ENCODE data around the gene POR.
A peak's percentile ranks its signal among the peaks of the same experiment; 100 is the strongest.

POR gene

DNA sequence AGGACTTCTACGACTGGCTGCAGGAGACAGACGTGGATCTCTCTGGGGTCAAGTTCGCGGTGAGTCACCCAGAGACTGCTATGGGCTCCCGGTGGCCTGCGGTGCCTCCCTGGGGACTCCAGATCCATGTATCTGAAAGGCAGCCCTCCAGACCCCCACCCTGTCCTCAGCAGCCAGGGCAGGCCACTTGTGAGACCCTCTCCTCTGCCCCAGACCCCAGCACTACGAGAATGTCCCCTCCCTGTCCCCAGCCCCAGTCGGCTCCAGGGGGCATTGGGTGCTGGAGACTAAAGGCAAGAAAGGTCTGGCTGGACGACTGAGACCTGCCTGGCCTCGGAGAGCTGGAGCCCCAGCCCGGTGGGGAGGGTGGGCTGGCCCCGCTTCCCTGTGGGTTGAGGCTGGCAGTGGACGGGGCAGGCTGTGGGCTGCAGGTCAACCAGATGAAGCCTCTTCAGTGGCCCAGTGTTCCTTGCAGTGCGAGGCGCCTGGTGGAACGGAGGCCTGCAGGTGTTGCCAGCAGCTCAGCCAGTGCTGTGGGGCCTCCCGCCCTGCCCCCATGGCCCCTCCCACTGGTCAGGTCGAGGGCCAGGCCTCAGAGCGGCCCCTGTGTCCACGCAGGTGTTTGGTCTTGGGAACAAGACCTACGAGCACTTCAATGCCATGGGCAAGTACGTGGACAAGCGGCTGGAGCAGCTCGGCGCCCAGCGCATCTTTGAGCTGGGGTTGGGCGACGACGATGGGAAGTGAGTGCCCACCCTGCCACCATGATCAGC lies 65.7 kb downstream of the POR start:
- no peak for DNase-seq

DNA sequence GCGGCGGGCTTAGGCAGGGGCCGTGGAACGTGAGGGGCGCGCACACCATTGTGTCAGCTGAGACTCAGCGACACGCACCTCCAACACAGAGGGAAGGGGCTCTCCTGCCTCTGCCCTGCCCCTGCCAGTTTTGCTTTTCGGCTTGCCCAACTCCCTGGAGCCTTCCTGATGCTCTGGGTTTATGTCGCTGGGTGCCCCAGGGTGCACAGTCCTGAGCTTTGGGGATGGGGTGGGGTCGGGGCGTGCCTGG lies 66.2 kb downstream of the POR start:
- no peak for DNase-seq

DNA sequence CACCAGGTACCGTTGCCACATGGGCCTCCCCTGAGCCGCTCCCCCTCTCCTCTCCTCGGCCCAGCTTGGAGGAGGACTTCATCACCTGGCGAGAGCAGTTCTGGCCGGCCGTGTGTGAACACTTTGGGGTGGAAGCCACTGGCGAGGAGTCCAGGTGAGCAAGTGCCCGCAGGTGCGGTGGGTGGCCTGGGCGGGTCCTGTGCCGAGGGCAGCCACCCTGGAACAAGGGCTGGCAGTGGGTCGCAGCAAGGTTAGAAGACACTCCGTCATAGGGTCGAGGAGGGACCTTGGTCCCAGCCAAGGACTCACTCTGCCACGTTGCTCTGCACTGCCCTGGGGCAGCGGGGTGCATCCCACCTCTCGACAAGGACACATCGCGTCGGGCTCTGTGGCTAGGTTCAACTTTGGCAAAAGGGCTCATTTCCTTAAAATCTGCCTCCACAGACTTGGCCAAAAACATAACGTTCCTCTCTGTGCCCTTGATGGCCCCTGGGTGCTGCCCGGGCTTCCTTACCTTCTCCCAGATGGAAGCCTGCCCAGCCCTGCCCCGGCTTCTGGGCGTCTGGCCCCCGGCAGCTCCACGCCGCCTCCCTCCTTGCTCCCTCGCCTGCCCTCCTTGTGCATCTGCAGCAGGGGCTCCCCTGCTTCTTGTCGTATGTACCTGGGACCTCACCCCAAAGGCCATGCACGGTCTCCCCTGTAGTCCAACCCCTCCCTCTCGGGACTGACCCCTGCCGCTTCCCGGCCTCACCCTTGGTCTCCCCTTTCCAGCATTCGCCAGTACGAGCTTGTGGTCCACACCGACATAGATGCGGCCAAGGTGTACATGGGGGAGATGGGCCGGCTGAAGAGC lies 66.7 kb downstream of the POR start:
- DNase-seq, result no peak

DNA sequence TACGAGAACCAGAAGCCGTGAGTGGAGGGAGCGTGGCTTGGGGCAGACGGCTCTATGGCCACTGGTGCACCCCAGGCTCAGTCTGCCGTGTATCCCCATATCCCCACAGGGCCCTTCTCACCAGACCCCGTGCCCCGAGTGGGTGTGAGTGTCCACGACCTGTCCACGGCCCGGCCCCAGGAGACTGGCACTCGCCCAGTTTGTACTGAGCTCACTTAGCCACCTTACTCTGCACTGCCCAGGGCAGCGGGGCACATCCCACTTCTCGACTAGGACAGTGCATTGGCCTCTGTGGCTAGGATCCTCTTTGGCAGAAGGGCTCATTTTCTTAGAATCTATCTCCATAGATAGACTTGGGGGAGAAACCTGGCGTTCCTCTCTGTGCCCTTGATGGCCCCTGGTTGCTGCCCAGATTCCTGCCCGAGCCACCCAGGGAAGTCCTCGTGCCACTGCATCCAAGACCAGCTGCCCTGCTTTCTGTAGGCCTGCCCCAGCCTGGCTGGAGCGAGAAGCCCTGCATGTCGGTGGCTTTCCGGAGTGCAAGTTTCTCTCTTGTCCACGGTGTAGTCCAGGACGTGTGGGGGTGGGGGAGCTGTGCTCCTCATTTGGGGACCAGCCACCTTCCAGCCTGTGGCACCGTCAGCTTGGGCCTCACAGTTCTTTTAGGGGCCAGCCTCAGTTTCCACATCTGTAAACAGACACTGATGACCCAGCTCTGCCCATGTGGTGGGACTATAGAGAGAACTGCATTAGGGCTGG lies 67.5 kb downstream of the POR start:
- DNase-seq, result no peak

DNA sequence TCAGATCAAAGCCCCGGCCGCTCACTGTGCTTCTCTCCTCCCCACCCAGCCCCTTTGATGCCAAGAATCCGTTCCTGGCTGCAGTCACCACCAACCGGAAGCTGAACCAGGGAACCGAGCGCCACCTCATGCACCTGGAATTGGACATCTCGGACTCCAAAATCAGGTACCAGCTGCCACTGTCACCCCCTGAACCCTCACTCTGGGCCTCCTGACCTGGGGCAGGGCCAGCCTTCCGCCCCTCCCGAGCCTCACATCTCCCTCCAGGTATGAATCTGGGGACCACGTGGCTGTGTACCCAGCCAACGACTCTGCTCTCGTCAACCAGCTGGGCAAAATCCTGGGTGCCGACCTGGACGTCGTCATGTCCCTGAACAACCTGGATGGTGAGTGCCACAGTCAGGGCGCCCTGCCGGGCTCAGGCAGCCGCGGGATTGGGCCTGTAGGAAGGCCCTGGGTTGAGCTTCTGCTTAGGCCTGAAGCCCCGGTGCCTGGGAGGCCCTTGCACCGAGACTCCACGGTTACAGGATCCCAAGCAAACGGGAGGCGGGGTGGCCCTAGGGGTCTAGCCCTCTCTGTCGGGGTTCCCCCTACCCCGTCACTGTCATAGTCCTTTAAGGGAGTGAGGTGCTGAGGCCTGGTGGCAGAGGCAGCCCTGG lies 68.6 kb downstream of the POR start:
- no peak for DNase-seq

DNA sequence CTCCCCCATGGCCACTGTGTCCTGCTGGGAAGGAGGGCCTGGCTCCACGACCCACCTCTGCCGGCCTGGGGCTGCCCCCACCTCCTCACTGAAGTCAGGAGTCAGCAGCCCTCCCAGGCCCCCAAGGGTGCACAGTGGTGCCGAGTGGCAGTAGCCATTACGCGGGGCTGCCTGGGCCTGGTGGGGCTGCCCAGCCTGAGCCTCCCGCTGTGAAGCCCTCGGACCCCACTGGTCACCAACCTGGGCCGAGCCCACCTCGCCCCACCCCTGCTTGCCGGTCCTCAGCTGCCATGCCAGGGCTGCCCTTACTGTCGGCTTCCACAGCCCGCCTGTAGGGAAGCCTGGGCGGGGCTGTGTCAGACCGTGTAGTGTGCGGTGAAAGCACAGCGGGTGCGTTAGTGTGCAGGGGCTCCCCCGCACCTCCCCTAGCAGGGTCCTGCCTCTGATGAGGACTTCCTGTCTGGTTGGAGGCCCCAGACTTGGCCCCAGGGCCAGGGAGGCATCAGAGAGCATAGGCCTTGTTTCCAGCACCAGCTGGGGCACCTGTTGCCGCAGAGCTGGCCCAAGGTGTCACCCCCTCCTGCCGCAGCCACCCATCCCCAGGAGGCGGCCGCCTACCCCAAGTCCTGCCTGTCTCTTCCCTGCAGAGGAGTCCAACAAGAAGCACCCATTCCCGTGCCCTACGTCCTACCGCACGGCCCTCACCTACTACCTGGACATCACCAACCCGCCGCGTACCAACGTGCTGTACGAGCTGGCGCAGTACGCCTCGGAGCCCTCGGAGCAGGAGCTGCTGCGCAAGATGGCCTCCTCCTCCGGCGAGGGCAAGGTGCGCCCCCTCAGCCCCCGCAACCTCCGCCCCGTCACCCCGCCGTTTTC lies 69.4 kb downstream of the POR start:
- DNase-seq, result no peak

DNA sequence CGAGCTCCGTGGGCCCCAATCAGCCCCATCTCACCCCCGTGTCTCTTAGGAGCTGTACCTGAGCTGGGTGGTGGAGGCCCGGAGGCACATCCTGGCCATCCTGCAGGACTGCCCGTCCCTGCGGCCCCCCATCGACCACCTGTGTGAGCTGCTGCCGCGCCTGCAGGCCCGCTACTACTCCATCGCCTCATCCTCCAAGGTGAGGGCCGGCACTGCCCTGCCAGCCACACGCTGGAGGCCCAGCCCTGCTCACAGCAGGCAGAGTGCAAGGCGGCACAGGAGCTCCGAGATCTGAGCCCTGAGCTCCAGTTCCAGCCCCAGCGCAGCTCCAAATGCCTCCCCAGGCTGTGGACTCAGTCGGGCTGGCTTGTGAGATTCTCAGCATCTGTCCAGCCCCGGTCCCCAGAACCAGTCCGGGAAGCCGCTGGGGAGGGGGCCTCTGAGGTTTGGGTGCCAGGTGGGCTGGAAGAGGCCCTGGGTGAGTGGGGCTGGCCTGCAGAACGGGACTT lies 70.1 kb downstream of the POR start:
- DNase-seq, result no peak

DNA sequence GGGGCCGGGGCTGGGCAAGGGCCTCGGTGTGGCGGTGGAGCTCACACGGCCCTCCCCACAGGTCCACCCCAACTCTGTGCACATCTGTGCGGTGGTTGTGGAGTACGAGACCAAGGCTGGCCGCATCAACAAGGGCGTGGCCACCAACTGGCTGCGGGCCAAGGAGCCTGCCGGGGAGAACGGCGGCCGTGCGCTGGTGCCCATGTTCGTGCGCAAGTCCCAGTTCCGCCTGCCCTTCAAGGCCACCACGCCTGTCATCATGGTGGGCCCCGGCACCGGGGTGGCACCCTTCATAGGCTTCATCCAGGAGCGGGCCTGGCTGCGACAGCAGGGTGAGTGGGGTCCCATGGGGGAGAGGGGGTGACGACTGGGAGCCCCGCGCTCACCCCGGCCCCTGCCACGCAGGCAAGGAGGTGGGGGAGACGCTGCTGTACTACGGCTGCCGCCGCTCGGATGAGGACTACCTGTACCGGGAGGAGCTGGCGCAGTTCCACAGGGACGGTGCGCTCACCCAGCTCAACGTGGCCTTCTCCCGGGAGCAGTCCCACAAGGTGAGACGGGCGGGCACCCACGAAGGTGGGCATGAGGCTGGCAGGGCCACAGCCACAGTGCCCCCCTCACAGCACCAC lies 70.7 kb downstream of the POR start:
- DNase-seq, result no peak

DNA sequence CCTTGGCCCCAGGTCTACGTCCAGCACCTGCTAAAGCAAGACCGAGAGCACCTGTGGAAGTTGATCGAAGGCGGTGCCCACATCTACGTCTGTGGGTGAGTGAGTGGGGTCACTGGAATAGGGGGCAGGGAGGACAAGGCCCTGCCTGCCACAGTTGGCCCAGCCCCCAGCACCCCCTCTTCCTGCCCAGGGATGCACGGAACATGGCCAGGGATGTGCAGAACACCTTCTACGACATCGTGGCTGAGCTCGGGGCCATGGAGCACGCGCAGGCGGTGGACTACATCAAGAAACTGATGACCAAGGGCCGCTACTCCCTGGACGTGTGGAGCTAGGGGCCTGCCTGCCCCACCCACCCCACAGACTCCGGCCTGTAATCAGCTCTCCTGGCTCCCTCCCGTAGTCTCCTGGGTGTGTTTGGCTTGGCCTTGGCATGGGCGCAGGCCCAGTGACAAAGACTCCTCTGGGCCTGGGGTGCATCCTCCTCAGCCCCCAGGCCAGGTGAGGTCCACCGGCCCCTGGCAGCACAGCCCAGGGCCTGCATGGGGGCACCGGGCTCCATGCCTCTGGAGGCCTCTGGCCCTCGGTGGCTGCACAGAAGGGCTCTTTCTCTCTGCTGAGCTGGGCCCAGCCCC lies 71.3 kb downstream of the POR start:
- no peak for DNase-seq

DNA sequence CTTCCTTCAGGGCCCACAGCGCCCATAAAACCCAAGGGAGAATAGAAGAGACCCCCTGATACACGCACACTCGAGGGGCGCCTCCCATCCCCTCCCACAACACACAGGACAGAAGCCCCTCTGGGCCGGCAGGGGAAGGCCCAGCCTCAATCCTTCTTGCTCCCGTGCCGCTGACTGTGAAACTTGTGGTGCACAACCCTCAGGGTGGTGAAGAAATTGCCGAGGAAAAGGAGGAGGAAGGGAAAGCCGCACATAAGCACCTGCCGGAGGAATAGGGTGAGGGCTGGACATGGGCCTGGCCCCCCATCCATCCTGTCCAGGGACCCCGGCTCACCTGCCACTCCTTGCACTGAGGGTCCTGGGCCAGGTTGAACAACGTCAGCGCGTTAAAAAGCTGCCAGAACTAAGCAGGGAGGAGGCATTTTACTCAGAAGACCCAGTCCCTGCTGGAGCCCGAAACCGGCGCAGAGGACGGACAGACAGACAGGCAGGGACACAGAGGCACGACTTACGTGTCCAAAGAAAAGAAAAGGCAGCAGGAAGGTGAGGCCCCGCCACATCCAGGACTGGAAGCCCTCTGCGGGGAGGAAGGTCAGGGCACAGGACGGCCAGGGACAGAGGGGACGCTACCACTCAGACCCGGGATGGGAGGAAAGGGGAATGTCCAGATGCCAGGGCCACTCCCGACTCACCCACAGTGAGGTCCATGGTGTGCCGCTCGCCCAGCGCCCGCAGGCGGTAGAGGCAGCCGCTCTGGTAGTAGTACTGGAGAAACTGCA lies 72.3 kb downstream of the POR start:
- no peak for DNase-seq

DNA sequence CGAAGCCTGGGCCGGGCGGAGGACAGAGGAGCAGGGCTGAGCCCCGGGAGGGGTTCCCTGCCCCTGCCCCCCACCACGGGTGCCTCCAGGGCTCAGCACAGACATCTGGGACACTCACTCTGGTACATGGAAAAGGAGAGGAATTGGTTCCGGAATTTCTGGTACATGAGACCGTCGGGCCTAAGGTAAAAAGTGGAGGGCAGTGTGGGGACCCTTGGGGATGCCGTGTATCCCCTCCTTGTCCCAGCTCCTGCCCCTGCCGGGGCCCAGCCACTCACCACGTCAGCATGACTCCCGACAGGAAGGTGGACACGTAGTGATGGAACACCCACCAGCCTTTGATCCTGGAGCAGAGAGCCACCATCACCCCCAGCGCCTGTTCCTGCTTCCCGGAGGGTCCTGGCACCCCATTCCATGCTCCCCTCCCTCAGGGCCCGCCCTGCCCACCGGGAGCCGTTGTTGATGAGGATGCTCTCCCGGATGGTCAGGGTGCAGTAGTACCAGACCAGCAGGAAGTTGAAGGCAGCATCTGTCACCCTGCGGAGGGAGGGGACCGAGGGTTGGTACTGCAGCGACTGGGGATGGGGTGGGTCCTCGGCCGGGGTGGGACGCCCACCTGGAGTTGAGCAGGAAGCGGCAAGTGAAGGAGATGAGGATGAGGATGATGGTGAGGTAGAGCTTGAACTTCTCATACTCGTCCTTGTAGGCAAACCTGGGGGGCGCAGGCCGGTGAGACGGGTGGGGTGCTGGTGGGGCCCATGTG lies 73.0 kb downstream of the POR start:
- no peak for DNase-seq

DNA sequence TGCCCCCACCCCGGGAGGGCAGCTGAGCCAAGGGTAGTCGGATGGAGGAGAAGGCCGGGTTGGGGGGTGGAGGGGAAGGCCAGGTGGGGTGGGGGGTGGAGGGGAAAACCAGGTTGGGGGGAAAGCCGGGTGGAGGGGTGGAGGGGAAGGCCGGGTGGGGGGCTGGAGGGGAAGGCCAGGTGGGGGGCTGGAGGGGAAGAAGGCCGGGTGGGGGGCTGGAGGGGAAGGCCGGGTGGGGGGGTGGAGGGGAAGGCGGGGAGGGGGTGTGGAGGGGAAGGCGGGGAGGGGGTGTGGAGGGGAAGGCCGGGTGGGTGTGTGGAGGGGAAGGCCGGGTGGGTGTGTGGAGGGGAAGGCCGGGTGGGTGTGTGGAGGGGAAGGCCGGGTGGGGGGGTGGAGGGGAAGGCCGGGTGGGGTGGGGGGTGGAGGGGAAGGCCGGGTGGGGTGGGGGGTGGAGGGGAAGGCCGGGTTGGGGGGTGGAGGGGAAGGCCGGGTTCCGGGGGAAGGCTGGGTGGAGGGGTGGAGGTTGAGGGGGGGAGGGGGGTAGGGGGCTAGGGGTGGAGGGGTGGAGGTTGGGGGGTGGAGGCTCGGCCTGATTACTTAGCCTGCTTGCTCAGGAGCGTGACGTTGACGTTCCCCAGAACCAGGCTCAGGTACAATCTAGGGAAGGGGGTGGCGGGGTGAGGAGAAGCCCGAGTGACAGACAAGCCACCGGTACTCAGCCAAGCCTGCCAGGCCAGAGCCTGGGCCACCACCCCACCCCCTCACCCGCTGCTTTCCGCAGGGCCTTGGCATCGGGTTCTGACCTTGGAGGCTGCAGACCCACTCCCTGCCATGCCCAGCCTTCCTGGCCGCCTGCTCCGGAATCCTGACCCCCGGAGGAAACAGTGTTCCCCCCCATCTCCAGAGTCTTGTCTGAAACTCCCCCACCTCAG lies 73.9 kb downstream of the POR start:
- DNase-seq, result no peak

DNA sequence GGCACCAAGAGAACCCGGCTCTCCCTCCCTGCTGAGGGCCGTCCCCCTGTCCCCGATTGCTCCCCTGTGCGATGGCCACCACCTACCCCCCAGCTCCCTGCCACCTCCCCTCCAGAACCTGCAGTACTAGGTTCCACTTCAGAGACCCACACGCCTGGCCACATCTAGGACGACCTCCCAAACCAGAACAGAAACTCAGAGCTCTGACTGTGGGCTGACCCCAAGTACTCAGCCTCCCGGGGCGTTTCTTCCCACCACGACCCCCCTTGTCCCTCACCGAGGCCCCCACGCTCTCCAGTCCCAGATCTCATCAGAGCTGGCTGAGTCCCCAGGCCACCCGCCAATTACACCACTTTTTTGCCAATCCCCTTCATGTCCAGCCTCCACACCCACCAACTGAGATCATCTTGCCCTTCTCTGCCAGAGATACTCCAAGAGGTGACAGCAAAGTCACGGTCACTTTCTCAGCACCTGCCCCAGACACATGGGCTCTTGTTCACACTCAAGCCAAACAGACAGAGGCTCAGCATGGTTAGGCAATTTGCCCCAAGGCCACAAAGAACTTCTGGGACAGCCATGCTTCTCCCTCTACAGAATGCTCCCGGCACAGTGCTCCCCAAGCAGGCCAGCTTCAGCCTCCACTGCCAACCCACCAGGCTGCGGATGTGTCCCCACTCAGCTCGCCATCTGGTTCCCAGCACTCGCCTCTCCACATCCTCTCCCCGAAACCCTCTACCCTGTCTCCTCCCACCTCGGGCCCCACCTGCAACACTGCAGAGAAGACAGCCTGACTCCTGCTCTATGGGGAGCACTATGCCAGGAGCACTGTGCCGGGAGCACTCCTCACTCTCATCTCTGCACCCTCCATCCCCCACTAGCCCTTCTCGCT lies 74.8 kb downstream of the POR start:
- DNase-seq, result no peak

DNA sequence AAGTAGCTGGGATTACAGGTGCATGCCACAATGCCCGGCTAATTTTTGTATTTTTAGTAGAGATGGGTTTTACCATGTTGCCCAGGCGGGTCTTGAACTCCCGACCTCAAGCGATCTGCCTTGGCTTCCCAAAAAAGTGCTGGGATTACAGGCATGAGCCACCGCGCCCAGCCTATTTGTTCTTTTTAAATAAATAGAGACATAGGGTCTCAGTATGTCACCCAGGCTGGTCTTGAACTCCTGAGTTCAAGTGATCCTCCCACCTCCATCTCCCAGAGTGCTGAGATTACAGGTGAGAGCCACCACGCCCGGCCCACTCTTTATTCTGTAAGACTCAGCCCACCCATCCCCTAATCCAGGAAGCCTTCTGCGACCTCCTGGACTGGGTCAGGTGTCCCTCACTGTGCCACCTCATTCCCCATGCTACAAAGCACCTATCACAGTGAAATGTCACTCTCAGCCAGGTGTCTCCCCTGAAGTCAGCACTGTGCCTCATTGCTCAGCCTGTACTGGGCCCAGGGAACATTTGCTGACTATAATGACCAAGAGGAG lies 76.7 kb downstream of the POR start:
- DNase-seq, result no peak

DNA sequence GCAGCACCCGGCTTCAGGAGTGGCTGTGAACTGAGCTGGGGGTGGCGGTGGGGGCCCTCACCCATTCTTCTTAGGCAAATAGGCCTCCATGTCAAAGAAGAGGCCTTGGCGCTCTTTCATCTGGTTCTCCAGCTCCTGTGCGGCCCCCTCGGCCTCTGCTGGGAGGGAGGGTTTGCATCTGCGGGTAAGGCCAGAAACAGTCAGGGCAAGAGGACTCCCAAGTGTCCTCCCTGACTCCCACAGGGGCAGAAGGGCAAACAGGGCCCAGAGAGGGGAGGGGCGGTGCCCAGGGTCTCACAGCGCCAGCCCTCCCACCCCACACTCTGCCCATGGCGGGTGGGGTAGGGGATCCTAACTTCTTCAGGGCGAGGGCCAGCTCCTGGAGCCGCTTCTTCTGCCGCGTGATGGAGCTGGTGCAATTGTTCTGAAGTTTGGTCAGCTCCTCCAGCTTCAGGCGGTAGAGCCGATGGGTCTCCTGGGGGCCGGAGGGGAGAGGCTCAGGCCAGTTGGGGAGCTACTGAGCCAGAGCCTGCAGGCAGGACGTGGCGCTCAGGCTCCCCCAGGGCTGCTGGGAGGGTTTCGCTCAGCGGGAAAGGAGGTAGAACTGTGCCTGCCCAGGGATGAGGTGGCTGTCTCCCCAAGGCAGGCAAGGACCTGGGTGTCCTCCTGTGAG lies 77.3 kb downstream of the POR start:
- no peak for DNase-seq

DNA sequence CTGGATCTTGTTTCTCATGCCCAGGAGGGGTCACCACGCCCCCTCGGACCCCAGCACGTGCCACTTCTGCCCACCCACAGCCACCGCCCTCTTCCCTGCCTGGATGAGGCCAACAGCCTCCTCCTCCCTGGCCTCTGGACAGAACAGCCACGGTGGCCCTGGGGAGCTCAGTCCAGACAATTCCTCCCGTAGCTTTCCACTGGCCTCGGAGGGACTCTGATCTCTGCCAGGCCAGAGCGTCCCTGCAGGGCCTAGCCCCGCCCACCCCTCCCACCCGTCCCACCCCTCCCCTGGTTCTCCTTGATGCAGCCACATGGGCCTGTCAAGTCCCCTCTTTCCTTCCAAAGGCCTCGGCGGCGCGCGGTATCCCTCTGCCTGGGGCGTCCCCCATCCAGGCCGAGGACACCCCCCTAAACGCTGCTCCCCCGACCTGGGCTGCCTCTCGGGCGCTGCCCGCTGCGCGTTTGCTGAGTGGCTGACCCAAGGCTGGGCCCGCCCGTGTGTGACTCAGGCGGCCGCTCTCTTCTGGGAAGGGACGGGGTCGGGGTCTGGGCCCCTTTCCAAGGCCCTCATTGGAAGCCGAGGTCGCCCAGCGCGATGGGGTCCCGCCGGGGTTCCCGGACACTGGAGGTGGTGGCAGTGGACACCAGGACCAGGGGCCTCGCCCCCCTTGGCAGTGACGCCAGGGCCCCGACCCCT lies 78.9 kb downstream of the POR start:
- peak; percentile 15 for DNase-seq

Data from NCI-H2227 treated with DMSO at 0.1 percent for 48 hours (cell line).